DND-41 (cell line): ENCODE results near the gene ABCA3.

Source experiments
- EZH2 ChIP-seq: IDR thresholded peaks from 3 replicates; pipeline ENCODE4 v1.6.1; 2012; ENCODE audit warnings: borderline replicate concordance, low read depth, mild to moderate bottlenecking, moderate library complexity, low read length, inconsistent platforms; ENCODE audit not compliant: severe bottlenecking
- TF ChIP-seq, protein P1 (sequence below): IDR thresholded peaks from 2 replicates; pipeline ENCODE4 v1.5.1; 2012; ENCODE audit warnings: borderline replicate concordance, low read length, moderate library complexity, mild to moderate bottlenecking; ENCODE audit not compliant: poor library complexity, severe bottlenecking; ENCODE audit errors: extremely low read depth

DNA sequence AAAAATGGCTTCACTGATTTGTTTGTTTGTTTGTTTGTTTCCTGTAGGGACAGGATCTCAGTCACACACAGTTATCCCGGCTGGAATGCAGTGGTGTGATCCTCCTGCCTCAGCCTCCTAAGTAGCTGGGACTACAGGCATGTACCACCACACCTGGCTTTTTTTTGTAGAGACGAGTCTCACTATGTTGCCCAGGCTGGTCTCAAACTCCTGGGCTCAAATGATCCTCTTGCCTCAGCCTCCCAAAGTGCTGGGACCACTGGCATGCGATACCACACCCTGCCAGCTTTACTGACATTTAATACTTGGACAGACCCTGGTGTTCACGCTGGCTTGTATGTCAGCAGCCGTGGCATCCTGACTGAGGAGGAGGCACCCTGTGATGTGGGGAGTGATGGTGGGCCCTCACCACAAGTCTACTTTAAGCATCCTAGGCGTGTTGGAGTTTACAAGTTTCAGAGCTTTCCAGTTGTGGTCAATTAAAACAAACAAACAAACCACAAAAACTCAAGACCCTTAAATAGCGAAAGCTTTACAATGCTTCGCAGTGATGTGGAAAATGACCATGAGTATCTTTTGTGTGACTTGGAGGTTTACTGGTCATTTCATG lies 5.1 kb downstream of the ABCA3 start:
- TF ChIP-seq, protein P1, sequence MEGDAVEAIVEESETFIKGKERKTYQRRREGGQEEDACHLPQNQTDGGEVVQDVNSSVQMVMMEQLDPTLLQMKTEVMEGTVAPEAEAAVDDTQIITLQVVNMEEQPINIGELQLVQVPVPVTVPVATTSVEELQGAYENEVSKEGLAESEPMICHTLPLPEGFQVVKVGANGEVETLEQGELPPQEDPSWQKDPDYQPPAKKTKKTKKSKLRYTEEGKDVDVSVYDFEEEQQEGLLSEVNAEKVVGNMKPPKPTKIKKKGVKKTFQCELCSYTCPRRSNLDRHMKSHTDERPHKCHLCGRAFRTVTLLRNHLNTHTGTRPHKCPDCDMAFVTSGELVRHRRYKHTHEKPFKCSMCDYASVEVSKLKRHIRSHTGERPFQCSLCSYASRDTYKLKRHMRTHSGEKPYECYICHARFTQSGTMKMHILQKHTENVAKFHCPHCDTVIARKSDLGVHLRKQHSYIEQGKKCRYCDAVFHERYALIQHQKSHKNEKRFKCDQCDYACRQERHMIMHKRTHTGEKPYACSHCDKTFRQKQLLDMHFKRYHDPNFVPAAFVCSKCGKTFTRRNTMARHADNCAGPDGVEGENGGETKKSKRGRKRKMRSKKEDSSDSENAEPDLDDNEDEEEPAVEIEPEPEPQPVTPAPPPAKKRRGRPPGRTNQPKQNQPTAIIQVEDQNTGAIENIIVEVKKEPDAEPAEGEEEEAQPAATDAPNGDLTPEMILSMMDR, result no peak
- TF ChIP-seq EZH2, result no peak
